ENCODE measurements around the gene USP49.

DNA sequence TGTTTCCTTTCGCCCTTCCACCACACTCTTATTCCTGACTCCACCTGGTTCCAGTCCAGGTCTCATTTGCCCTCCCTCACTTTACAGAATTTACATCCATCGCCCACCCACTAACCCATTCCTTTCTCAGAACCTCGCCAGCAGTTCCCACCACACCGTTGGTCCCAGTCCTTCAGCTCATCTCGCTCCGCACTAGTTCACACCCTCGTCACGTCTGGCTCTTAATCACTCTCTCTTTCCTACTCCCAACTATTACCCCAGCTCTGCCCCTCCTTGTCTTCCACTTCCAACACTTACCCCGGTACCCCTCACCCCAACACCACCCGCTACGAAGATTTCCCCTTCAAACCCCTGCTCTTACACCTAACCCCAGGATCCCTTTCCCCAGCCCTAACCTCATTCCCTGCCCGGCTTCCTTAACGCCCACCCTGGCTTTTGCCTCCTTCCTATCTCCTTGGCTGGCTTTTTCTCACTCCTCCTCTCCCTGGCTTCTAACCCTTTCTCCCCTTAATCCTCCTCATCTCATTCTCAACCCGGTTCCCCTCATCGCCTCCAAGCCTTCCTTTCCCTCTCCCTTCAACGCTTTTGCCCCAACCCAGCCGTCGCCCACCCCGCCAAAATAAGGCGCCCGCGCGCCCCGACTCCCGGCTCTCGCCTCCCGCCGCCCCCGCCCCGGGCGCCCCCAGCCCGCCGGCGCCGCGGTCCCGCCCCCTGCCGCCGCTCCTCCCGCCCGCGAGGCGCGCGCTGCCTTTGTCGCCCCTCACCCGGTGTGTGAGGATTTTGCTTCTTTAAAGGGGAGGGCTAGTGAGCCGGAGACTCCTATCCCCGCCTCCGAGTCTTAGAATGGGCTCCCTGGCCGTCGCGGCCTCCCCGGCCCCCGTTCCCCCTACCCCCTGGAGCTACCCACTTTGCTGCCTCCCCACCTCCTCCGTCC lies 542 bp downstream of the USP49 start:
- TF ChIP-seq, protein P1, sequence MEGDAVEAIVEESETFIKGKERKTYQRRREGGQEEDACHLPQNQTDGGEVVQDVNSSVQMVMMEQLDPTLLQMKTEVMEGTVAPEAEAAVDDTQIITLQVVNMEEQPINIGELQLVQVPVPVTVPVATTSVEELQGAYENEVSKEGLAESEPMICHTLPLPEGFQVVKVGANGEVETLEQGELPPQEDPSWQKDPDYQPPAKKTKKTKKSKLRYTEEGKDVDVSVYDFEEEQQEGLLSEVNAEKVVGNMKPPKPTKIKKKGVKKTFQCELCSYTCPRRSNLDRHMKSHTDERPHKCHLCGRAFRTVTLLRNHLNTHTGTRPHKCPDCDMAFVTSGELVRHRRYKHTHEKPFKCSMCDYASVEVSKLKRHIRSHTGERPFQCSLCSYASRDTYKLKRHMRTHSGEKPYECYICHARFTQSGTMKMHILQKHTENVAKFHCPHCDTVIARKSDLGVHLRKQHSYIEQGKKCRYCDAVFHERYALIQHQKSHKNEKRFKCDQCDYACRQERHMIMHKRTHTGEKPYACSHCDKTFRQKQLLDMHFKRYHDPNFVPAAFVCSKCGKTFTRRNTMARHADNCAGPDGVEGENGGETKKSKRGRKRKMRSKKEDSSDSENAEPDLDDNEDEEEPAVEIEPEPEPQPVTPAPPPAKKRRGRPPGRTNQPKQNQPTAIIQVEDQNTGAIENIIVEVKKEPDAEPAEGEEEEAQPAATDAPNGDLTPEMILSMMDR (IDR thresholded peaks at IDR 0.05; ENCODE audit: low read depth, low read length): no peak
- TF ChIP-seq POLR2A (IDR thresholded peaks at IDR 0.05; ENCODE audit: extremely low read depth, insufficient read length) (no peak), MYC (IDR thresholded peaks at IDR 0.05; ENCODE audit: low read depth, low read length) (no peak)
- TF ChIP-seq, protein P2, sequence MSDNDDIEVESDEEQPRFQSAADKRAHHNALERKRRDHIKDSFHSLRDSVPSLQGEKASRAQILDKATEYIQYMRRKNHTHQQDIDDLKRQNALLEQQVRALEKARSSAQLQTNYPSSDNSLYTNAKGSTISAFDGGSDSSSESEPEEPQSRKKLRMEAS (IDR thresholded peaks at IDR 0.05; ENCODE audit: low read depth, low read length): no peak
